Measurements from ENCODE around the gene MYO5B. TPM values are rescaled to one million over a fixed set of nuclear protein-coding genes. Genes with fewer than 3 reads are reported as not detected.

MYO5B gene
- total RNA-seq, 4 donors from 2014 or later: 32.0 to 63.3 (median 46.8) TPM

DNA sequence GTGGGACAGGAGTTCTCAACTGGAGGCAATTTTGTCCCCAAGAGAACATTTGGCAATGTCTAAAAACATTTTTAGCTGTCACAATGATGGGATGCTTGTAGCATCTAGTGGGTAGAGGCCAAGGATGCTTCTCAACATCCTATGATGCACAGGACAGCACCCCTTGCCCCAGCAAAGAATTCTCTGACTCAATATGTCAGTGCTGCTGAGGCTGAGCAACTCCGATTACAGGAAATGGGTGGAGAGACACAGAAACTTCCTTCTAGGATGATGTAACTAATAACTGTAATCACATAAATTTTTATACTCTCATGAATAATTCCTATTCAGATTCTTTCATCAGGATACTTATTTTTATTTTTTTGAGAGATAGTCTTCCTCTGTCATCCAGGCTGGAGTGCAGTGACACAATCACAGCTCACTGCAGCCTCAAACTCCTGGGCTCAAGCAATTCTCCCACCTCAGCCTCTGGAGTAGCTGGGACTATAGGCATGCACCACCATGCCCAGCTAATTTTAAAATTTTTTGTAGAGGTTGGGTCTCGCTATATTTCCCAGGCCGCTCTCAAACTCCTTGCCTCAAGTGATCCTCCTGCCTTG is 261.3 kb downstream of the MYO5B start:
- intact Hi-C loops (cut with DNase I): no loop called here
- Histone ChIP-seq H3K9me3 (no peaks in the 10 kb centered on the region), H3K27me3 (no peaks in the 10 kb centered on the region), H3K27ac (no peak overlapping the region), H3K4me1 (no peaks in the 10 kb centered on the region), H3K4me3 (no peak overlapping the region), H3K36me3 (peaks cover 0 to 59% (median 0%) of the 10 kb centered on the region in 3 donors)
- DNase-seq: no peak
- WGBS, 2 donors: 69 to 70% methylated on average over 2 to 3 of the region's 3 CpGs
- TF ChIP-seq, protein P1, sequence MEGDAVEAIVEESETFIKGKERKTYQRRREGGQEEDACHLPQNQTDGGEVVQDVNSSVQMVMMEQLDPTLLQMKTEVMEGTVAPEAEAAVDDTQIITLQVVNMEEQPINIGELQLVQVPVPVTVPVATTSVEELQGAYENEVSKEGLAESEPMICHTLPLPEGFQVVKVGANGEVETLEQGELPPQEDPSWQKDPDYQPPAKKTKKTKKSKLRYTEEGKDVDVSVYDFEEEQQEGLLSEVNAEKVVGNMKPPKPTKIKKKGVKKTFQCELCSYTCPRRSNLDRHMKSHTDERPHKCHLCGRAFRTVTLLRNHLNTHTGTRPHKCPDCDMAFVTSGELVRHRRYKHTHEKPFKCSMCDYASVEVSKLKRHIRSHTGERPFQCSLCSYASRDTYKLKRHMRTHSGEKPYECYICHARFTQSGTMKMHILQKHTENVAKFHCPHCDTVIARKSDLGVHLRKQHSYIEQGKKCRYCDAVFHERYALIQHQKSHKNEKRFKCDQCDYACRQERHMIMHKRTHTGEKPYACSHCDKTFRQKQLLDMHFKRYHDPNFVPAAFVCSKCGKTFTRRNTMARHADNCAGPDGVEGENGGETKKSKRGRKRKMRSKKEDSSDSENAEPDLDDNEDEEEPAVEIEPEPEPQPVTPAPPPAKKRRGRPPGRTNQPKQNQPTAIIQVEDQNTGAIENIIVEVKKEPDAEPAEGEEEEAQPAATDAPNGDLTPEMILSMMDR (IDR thresholded peaks at IDR 0.05): no peak

DNA sequence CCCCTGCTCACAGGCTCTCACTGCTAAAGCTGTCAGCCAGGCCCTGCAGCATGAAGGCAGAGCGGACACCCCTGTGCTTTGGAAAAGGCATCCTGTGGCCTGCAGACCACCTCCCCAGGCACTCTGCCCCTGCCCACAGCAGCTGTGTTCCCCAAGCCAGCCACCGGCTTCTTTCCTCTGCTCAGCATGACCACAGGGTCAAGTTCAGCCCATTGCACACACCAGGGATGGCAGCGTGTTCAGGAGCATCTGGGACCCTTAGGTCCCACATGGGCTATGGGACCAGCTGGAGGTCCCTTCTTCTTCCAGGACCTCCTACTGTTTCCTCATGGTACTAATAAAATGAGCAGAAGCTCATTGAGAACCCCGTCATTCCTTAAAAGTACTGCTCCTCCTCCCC is 263.2 kb downstream of the MYO5B start:
- Histone ChIP-seq H3K4me3 (no peak overlapping the region), H3K9me3 (no peaks in the 10 kb centered on the region), H3K27me3 (no peaks in the 10 kb centered on the region), H3K4me1 (no peaks in the 10 kb centered on the region), H3K27ac (no peak overlapping the region), H3K36me3 (peaks cover 0 to 55% (median 0%) of the 10 kb centered on the region in 3 donors)
- intact Hi-C loops (cut with DNase I): no loop called here
- no peak for DNase-seq
- WGBS, 2 donors: 90 to 94% methylated on average over 3 of the region's 4 CpGs
- TF ChIP-seq POLR2A (IDR thresholded peaks at IDR 0.05): no peak
- TF ChIP-seq, protein P1 (IDR thresholded peaks at IDR 0.05): no peak

DNA sequence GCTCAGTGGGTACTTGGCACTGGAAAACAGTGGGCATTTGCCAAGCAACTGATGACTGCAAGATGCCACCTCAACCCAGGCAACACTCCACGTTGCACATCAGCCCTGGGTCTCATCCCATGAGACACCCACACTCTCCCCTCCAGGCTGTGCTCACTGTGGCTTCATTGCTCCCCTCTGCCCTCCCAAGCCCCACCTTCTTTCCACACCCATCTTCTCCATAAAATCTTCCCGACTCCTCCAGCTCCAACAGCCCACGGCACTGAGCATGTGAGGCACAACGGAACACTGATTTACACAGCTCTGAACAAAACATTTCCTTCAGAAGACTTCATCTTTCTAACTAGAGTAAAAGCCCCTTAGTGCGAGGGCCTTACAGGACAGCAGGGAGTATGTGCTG is 263.8 kb downstream of the MYO5B start:
- H3K4me1 ChIP-seq: no peaks in the 10 kb centered on the region
- 70 to 82% methylated on average over 5 of the region's 5 CpGs for WGBS, 2 donors
- H3K27ac ChIP-seq: no peak overlapping the region
- DNase-seq: no peak
- H3K36me3 ChIP-seq: peaks cover 0 to 49% (median 0%) of the 10 kb centered on the region in 3 donors
- no peak overlapping the region for H3K4me3 ChIP-seq
- intact Hi-C loops (cut with DNase I): no loop called here
- no peaks in the 10 kb centered on the region for H3K27me3 ChIP-seq
- TF ChIP-seq, protein P1 (IDR thresholded peaks at IDR 0.05): no peak
- TF ChIP-seq POLR2A (IDR thresholded peaks at IDR 0.05): no peak
- H3K9me3 ChIP-seq: no peaks in the 10 kb centered on the region

DNA sequence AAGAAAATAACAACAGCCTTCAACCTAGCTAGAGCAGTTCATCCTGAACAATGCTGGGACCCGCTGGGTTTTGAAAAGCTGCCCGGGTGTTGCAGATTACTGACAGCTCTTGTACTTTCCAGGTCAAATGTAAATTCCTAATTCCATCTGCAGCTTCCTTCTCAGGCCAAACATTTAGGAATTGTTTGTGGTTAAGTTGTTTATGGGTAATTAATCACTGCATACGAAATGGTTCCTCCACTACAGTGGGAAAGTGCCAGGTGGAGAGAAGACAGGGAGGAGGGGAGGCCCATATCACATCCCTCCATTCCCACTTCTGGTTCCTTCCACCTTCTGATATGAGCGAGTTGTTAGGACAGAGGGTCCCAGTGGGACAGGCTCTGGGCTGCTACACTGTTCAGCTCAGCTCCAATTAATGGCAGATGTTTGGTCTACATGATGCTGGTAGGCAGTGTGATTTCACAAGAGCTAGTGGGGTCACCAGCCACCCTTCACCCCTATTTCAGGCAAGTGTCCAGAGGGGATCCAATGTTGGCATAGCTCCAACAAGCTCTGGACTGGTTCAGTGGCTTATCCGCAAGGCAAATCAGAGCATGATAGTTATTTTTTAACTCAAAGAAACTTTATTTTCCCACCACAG is 268.7 kb downstream of the MYO5B start:
- Histone ChIP-seq H3K27ac (no peak overlapping the region), H3K4me1 (peaks cover 0 to 4% (median 0%) of the 10 kb centered on the region in 3 donors), H3K27me3 (peaks cover 0 to 8% (median 0%) of the 10 kb centered on the region in 4 donors), H3K36me3 (peaks cover 0 to 17% (median 0%) of the 10 kb centered on the region in 3 donors), H3K9me3 (no peaks in the 10 kb centered on the region), H3K4me3 (no peak overlapping the region)
- TF ChIP-seq POLR2A (IDR thresholded peaks at IDR 0.05): no peak
- TF ChIP-seq, protein P1 (IDR thresholded peaks at IDR 0.05): no peak
- DNase-seq: no peak
- intact Hi-C loops (cut with DNase I): no loop called here
- WGBS, 2 donors: 60 to 79% methylated on average over 4 to 5 of the region's 5 CpGs

DNA sequence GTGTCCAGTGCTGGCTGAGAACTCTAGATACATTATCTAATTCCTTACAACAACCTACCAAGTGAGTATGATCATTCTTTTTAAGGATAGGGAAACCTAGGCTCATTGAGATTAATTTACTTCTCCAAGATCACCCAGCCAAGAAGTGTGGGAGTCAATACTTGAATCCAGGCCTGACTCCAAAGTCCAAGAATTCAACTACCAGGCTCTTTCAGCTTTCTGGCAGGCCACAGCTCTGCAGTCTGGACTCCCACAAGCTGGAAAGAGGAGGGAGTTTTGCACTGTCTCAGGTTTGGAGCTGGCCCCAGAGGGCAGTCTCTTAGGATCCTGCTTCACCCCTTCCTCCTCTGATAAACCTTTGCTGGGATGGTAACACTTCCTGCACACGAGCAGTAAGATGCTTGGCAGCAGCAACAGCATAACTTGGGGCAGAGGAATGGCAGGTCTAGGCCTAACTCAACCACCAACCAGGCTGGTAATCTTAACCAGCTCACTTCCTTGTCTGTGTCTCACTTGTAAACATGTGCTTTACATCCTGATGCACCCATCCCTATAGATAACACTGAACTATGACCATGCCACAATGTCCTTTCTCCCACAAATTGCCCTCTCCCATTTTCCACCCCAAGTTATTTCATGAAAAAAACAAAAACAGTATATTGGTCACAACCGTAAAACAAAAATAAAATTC is 270.5 kb downstream of the MYO5B start:
- H3K4me3 ChIP-seq: no peak overlapping the region
- 83 to 93% methylated on average over 1 of the region's 2 CpGs for WGBS, 2 donors

More for the DNA sequence above, 270.5 kb downstream of the MYO5B start:
- no peak overlapping the region for H3K27ac ChIP-seq
- intact Hi-C loops (cut with DNase I): no loop called here
- no peak for TF ChIP-seq POLR2A (IDR thresholded peaks at IDR 0.05)
- TF ChIP-seq, protein P1 (IDR thresholded peaks at IDR 0.05): no peak
- no peaks in the 10 kb centered on the region for H3K9me3 ChIP-seq
- peaks cover 0 to 4% (median 0%) of the 10 kb centered on the region in 3 donors for H3K4me1 ChIP-seq
- DNase-seq: no peak
- H3K36me3 ChIP-seq: peaks cover 0 to 16% (median 0%) of the 10 kb centered on the region in 3 donors
- H3K27me3 ChIP-seq: peaks cover 0 to 8% (median 0%) of the 10 kb centered on the region in 4 donors

Data from esophagus squamous epithelium (tissue), 5 donors.